Osteocyte (in vitro differentiated cells): ENCODE results near the gene SLC28A1. TPM values are rescaled to one million over a fixed set of nuclear protein-coding genes. Genes with fewer than 3 reads are reported as not detected.

Source experiments
- DNase-seq: peaks from one replicate; pipeline ENCODE4 v3.0.0; 2021; ENCODE audit warnings: mixed read lengths; ENCODE audit not compliant: unreplicated experiment; ENCODE audit errors: extremely low spot score
- H3K27ac Mint-ChIP-seq: one replicate; pipeline ENCODE4 v1.8.0; 2021; ENCODE audit warnings: mild to moderate bottlenecking, mixed read lengths; ENCODE audit not compliant: unreplicated experiment
- H3K27me3 Mint-ChIP-seq: one replicate; pipeline ENCODE4 v1.8.0; 2021; ENCODE audit warnings: mixed read lengths; ENCODE audit not compliant: unreplicated experiment
- H3K36me3 Mint-ChIP-seq: one replicate; pipeline ENCODE4 v1.8.0; 2021; ENCODE audit warnings: mixed read lengths; ENCODE audit not compliant: unreplicated experiment
- H3K4me1 Mint-ChIP-seq: one replicate; pipeline ENCODE4 v1.8.0; 2021; ENCODE audit warnings: mixed read lengths; ENCODE audit not compliant: unreplicated experiment
- H3K4me3 Mint-ChIP-seq: one replicate; pipeline ENCODE4 v1.8.0; 2021; ENCODE audit warnings: mild to moderate bottlenecking, moderate library complexity, mixed read lengths; ENCODE audit not compliant: unreplicated experiment
- H3K9me3 Mint-ChIP-seq: one replicate; pipeline ENCODE4 v1.8.0; 2021; ENCODE audit warnings: mixed read lengths; ENCODE audit not compliant: unreplicated experiment
- total RNA-seq: library from RNA; stranded (reverse); gene quantifications from 2 replicates; pipeline ENCODE4 v1.2.1, GENCODE V29; 2021
- TF ChIP-seq, protein P1 (sequence below): fragments of 200-600 bp; sonication (generic); IDR thresholded peaks from 2 replicates; pipeline ENCODE4 v1.5.0; 2021; ENCODE audit warnings: antibody characterized with exemption, mild to moderate bottlenecking, moderate library complexity

SLC28A1 gene
- total RNA-seq, 1 donor from 2014 or later: not detected

DNA sequence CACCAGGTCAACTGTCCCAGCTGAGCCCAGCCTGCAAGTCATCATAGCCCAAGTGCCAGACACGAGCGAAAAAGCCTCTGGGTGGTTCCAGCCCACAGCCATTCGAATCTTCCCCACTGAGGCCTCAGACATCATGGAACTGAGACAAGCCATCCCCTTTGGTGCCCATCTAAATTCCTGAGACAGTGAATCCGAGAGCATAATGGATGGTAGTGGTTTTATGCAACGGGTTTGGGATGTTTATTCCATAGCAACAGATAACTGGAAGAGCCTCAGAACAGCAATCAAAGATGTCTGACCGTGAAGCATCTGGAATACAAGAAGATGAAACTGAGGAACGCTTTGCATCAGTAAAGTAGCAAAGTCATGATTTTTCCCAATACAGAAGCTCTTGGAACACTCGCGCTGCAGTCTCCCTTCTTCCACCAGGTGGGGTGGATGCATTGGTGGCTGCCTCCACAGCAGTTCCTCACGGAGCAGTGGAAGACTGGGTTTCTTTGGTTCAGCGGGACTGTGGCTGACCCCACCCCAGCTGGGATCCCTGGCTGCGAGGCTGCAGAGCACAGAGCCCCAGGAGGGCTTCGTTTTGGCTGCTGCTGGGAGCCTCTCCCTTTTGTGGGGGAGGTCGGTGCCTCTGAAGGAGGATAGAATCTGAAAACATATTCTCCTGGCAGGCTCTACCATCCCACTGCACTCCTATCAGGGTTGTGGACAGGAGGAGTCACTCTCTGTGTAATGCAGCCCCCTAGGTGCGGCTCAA lies 70.8 kb downstream of the SLC28A1 start:
- Mint-ChIP-seq H3K27ac (no peak overlapping the region), H3K4me1 (peaks cover 11% of the 10 kb centered on the region), H3K9me3 (peaks cover 4% of the 10 kb centered on the region), H3K4me3 (peak overlapping the region; percentile 15), H3K27me3 (peaks cover 11% of the 10 kb centered on the region), H3K36me3 (peaks cover 2% of the 10 kb centered on the region)
- no peak for DNase-seq
- TF ChIP-seq, protein P1, sequence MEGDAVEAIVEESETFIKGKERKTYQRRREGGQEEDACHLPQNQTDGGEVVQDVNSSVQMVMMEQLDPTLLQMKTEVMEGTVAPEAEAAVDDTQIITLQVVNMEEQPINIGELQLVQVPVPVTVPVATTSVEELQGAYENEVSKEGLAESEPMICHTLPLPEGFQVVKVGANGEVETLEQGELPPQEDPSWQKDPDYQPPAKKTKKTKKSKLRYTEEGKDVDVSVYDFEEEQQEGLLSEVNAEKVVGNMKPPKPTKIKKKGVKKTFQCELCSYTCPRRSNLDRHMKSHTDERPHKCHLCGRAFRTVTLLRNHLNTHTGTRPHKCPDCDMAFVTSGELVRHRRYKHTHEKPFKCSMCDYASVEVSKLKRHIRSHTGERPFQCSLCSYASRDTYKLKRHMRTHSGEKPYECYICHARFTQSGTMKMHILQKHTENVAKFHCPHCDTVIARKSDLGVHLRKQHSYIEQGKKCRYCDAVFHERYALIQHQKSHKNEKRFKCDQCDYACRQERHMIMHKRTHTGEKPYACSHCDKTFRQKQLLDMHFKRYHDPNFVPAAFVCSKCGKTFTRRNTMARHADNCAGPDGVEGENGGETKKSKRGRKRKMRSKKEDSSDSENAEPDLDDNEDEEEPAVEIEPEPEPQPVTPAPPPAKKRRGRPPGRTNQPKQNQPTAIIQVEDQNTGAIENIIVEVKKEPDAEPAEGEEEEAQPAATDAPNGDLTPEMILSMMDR: peak; percentile 88

DNA sequence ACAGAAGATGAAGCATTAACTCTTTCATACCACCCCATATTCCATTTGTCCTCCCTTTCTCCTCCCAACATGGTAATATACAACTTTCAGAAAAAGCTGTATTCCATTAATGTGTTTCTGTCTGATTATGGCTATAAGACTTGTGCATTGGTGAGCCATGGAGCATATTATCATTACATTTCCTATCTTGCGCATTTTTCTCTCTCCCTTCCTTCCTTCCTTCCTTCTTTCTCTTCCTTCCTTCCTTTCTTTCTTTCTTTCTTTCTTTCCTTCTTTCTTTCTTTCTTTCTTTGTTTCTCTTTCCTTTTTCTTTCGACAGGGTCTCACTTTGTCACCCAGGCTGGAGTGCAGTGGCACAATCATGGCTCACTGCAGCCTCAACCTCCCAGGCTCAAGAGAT lies 71.7 kb downstream of the SLC28A1 start:
- TF ChIP-seq, protein P1: no peak
- Mint-ChIP-seq H3K27me3 (peaks cover 11% of the 10 kb centered on the region), H3K27ac (no peak overlapping the region), H3K4me3 (no peak overlapping the region), H3K4me1 (peaks cover 11% of the 10 kb centered on the region), H3K36me3 (peaks cover 2% of the 10 kb centered on the region), H3K9me3 (peaks cover 4% of the 10 kb centered on the region)
- no peak for DNase-seq

DNA sequence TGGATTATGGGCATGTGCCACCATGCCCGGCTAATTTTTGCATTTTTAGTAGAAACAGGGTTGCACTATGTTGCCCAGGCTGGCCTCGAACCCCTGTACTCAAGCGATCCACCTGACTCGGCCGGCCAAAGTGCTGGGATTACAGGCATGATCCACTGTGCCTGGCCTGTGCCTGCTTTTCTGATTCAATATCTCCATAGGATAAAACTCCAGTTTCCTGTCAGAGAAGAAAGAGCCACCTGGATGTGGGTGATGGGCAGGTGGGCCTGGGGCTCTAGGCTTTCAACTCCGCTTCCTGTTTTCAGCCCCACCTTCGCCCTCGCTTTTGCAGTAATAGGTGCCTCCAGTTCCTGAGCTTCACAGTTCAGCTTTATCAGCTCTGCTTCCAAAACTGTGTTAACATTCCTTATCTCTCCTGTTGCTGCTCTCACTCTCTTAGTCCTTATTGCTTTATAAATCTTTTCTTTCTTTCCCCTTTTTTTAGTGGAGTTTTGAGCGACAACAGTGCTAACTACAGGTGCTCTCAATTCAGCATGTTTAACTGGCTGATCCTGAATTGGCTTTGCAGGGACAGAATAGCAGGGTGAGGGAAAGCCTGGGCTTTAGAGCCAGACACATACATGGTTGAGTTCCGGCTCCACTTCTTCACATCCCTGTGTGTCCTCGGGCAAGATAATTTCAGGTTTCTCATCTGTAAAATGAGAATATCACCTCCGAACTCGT lies 76.1 kb downstream of the SLC28A1 start:
- Mint-ChIP-seq H3K36me3 (peaks cover 2% of the 10 kb centered on the region), H3K4me3 (no peak overlapping the region), H3K27ac (no peak overlapping the region), H3K27me3 (peaks cover 11% of the 10 kb centered on the region), H3K4me1 (peaks cover 4% of the 10 kb centered on the region), H3K9me3 (peaks cover 11% of the 10 kb centered on the region)
- no peak for DNase-seq
- TF ChIP-seq, protein P1: no peak

DNA sequence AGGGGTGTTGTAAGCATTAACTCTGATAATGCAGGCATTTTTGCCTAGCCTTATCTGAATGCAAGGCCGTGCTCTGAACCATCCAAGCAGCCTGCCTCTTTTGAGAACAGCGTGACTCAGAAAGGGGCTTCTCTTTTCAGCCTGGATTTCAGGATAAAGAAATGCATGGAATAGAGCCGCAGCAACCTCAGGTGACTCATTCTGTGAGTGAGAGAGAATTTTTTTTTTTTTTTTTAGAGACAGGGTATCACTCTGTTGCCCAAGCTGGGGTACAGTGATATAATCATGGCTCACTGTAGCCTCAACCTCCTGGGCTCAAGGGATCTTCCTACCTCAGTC lies 76.6 kb downstream of the SLC28A1 start:
- H3K36me3 Mint-ChIP-seq: peaks cover 2% of the 10 kb centered on the region

DNA sequence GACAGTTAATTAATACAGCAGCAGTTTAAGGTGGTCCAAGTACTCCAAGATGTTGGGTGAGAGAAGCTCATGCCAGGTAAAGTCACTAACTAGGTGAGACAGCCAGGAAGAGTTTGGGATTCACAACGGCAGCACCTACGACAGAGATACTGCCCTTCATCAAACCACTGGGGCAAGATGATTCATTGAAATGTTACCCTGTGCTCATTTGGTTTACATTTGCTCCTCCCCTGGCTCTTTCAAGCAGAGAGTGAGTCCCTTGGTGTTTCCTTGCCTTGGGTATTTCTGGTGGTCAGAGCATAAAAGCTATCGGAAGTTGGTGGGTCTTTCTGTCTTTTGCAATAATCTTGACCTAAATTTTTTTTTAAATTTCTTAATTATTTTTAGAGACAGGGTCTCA lies 77.2 kb downstream of the SLC28A1 start:
- TF ChIP-seq, protein P1: no peak
- Mint-ChIP-seq H3K9me3 (peaks cover 11% of the 10 kb centered on the region), H3K4me3 (no peak overlapping the region), H3K36me3 (peaks cover 2% of the 10 kb centered on the region), H3K27me3 (peaks cover 4% of the 10 kb centered on the region), H3K4me1 (peaks cover 4% of the 10 kb centered on the region), H3K27ac (no peak overlapping the region)
- DNase-seq: no peak

More for the DNA sequence above, 76.6 kb downstream of the SLC28A1 start:
- peaks cover 4% of the 10 kb centered on the region for H3K4me1 Mint-ChIP-seq
- no peak overlapping the region for H3K27ac Mint-ChIP-seq
- H3K9me3 Mint-ChIP-seq: peaks cover 11% of the 10 kb centered on the region
- no peak for DNase-seq
- TF ChIP-seq, protein P1: no peak
- H3K4me3 Mint-ChIP-seq: no peak overlapping the region
- peaks cover 6% of the 10 kb centered on the region for H3K27me3 Mint-ChIP-seq
